HepG2 (cell line): ENCODE measurements around the gene PDILT. TPM values are rescaled to one million over a fixed set of nuclear protein-coding genes. Genes with fewer than 3 reads are reported as not detected.

Experiments used
- ATAC-seq: fragments of 200-7000 bp; cut with Tn5 transposase; 3 replicates; pipeline ENCODE4 v1.9.1; 2020; ENCODE audit warnings: mild to moderate bottlenecking, moderate library complexity
- BruUV-seq: library from RNA; stranded (reverse); fragments of 400-500 nt; replicated peaks from 2 replicates; lab custom pipeline; 2021; lab: Mats Ljungman, UMichigan
- CTCF ChIA-PET: fragments of 300-600 bp; formaldehyde crosslinking; extraction: SDS; loops from one replicate; lab custom pipeline; 2021; ENCODE audit warnings: low total read pairs, inconsistent platforms, low intra/inter-chr PET ratio; lab: Yijun Ruan, JAX
- POLR2A ChIA-PET: fragments of 350-600 bp; sonication (Branson Sonifier 250); formaldehyde crosslinking; loops from one replicate; lab custom pipeline; 2020; ENCODE audit warnings: antibody characterized with exemption, inconsistent platforms; lab: Yijun Ruan, JAX
- DNase-seq: peaks from one replicate; pipeline ENCODE4 v3.0.0-alpha.2; 2015; ENCODE audit warnings: low spot score
- FAIRE-seq: peaks from 3 replicates; lab custom pipeline; 2011; peaks lifted over from hg19 to GRCh38; lab: Jason Lieb, UNC
- H2AFZ ChIP-seq: one replicate; pipeline ENCODE4 v1.6.1; 2011; ENCODE audit warnings: low read length, inconsistent platforms
- H3K27ac ChIP-seq: fragments of 300-600 bp; 3 replicates; pipeline ENCODE4 v1.8.0; 2011; ENCODE audit warnings: mixed run types, mild to moderate bottlenecking, mixed read lengths, low read length, inconsistent platforms; ENCODE audit not compliant: insufficient read depth; ENCODE audit errors: extremely low read length
- H3K27me3 ChIP-seq, 2 experiments: fragments of 200-600 bp in 1 of 2; 2 replicates in 1 of 2; 3 replicates in 1 of 2; pipeline versions ENCODE4 v1.6.0 to v1.8.0; 2011; ENCODE audit warnings: low read length in 2 of 2, mild to moderate bottlenecking in 2 of 2, moderate library complexity in 2 of 2, inconsistent platforms in 1 of 2; ENCODE audit not compliant: insufficient read depth in 2 of 2, control insufficient read depth in 1 of 2
- H3K36me3 ChIP-seq, 2 experiments: fragments of 200-600 bp in 1 of 2; replicated peaks in 1 of 2; 2 replicates in 1 of 2; 3 replicates in 1 of 2; pipeline versions ENCODE4 v1.5.1 to v1.8.0; 2011; ENCODE audit warnings: low read length in 2 of 2, inconsistent platforms in 1 of 2; ENCODE audit not compliant: insufficient read depth in 2 of 2, control insufficient read depth in 1 of 2
- H3K4me1 ChIP-seq: 2 replicates; pipeline ENCODE4 v1.5.1; 2012; ENCODE audit warnings: low read length, inconsistent platforms; ENCODE audit not compliant: insufficient read depth
- H3K4me2 ChIP-seq: 2 replicates; pipeline ENCODE4 v1.6.0; 2011; ENCODE audit warnings: low read depth, low read length, inconsistent platforms
- H3K4me3 ChIP-seq, 3 experiments: fragments of 200-600 bp in 1 of 3; sonication (generic), shearing (Covaris generic) in 1 of 3; replicated peaks in 1 of 3; 2 replicates each; pipeline ENCODE4 v1.5.1; 2011 to 2016; ENCODE audit warnings: low read length in 3 of 3, inconsistent platforms in 2 of 3, low read depth in 2 of 3, mild to moderate bottlenecking in 2 of 3, control low read depth in 1 of 3, mixed read lengths in 1 of 3; ENCODE audit not compliant: insufficient read depth in 1 of 3
- H3K79me2 ChIP-seq: one replicate; pipeline ENCODE4 v1.6.1; 2011; ENCODE audit warnings: low read length, inconsistent platforms; ENCODE audit not compliant: insufficient read depth
- H3K9ac ChIP-seq: 2 replicates; pipeline ENCODE4 v1.6.0; 2011; ENCODE audit warnings: mild to moderate bottlenecking, low read depth, low read length, inconsistent platforms; ENCODE audit not compliant: insufficient read depth
- H3K9me3 ChIP-seq: 2 replicates; pipeline ENCODE4 v1.5.1; 2012; ENCODE audit warnings: mild to moderate bottlenecking, low read length
- H4K20me1 ChIP-seq: 2 replicates; pipeline ENCODE4 v1.6.0; 2011; ENCODE audit warnings: inconsistent platforms, mild to moderate bottlenecking, low read length, moderate library complexity; ENCODE audit not compliant: insufficient read depth
- CCDC6 ChIP-seq: sonication (generic); formaldehyde crosslinking; IDR thresholded peaks from 2 replicates; pipeline ENCODE4 v1.8.1; 2022; ENCODE audit warnings: mild to moderate bottlenecking, missing genetic modification reagents, moderate library complexity
- GATAD2A ChIP-seq: IDR thresholded peaks from 2 replicates; pipeline ENCODE4 v1.6.1; 2016
- HOXA3 ChIP-seq: sonication (generic); formaldehyde crosslinking; IDR thresholded peaks from 2 replicates; pipeline ENCODE4 v1.5.0; 2020; ENCODE audit warnings: missing genetic modification reagents
- KDM3A ChIP-seq: IDR thresholded peaks from 2 replicates; pipeline ENCODE4 v1.6.1; 2018; ENCODE audit warnings: low read depth, missing compliant biosample characterization
- MAF1 ChIP-seq: sonication (generic); formaldehyde crosslinking; IDR thresholded peaks from 2 replicates; pipeline ENCODE4 v1.5.0; 2020; ENCODE audit warnings: missing genetic modification reagents, borderline replicate concordance
- MYC ChIP-seq: sonication (generic); formaldehyde crosslinking; IDR thresholded peaks from 2 replicates; pipeline ENCODE4 v1.9.0; 2021; ENCODE audit warnings: missing genetic modification reagents, borderline replicate concordance
- NR2F6 ChIP-seq, 2 experiments: IDR thresholded peaks; 2 replicates each; pipeline ENCODE4 v1.6.1; 2016; ENCODE audit warnings: antibody characterized with exemption in 1 of 2, mild to moderate bottlenecking in 1 of 2
- ONECUT2 ChIP-seq: sonication (generic); formaldehyde crosslinking; IDR thresholded peaks from 2 replicates; pipeline ENCODE4 v1.4.0; 2020; ENCODE audit warnings: missing genetic modification reagents
- PHF8 ChIP-seq: sonication (generic); formaldehyde crosslinking; IDR thresholded peaks from 2 replicates; pipeline ENCODE4 v1.5.0; 2020; ENCODE audit warnings: missing genetic modification reagents
- PTBP1 ChIP-seq: fragments of 200-400 bp; formaldehyde crosslinking; IDR thresholded peaks from 2 replicates; pipeline ENCODE4 v1.6.1; 2018; ENCODE audit warnings: low read length, low read depth; ENCODE audit not compliant: poor library complexity, severe bottlenecking
- TAF1 ChIP-seq: sonication (generic); formaldehyde crosslinking; IDR thresholded peaks from 2 replicates; pipeline ENCODE4 v1.4.0; 2020; ENCODE audit warnings: missing genetic modification reagents
- TBX2 ChIP-seq: sonication (generic); formaldehyde crosslinking; IDR thresholded peaks from 2 replicates; pipeline ENCODE4 v1.5.0; 2020; ENCODE audit warnings: missing genetic modification reagents, mild to moderate bottlenecking, borderline replicate concordance
- ZBTB42 ChIP-seq: sonication (generic); formaldehyde crosslinking; IDR thresholded peaks from 2 replicates; pipeline ENCODE4 v1.5.0; 2020; ENCODE audit warnings: mild to moderate bottlenecking, missing genetic modification reagents
- ZNF138 ChIP-seq: sonication (generic); formaldehyde crosslinking; IDR thresholded peaks from 2 replicates; pipeline ENCODE4 v1.5.0; 2020; ENCODE audit warnings: mild to moderate bottlenecking, low read depth, missing genetic modification reagents
- ZNF256 ChIP-seq: sonication (generic); formaldehyde crosslinking; conservative IDR thresholded peaks from 2 replicates; pipeline ENCODE4 v1.4.0; 2020; ENCODE audit warnings: missing genetic modification reagents
- ZNF383 ChIP-seq: sonication (generic); formaldehyde crosslinking; IDR thresholded peaks from 2 replicates; pipeline ENCODE4 v1.4.0; 2020; ENCODE audit warnings: missing genetic modification reagents, mild to moderate bottlenecking, borderline replicate concordance
- ZNF788 ChIP-seq: sonication (generic); formaldehyde crosslinking; IDR thresholded peaks from 2 replicates; pipeline ENCODE4 v1.5.0; 2020; ENCODE audit warnings: mild to moderate bottlenecking, missing genetic modification reagents, borderline replicate concordance
- ZSCAN29 ChIP-seq: sonication (generic); formaldehyde crosslinking; conservative IDR thresholded peaks from 2 replicates; pipeline ENCODE4 v1.4.0; 2020; ENCODE audit warnings: mild to moderate bottlenecking, missing genetic modification reagents
- ZSCAN9 ChIP-seq: IDR thresholded peaks from 2 replicates; pipeline ENCODE4 v1.6.1; 2016; ENCODE audit warnings: borderline replicate concordance
- WGBS: methylation state at CpG from one replicate; pipeline ENCODE4 v1.1.6; 2017; ENCODE audit warnings: low lambda C conversion rate; 5-methylcytosine and 5-hydroxymethylcytosine counted together
- in situ Hi-C: cut with HindIII; loops from 2 replicates; pipeline ENCODE4 v1.10.0; 2017; ENCODE audit warnings: low pct_unique_long_range_greater_than_20kb; ENCODE audit not compliant: extremely low pct_ligation_motif_present
- intact Hi-C: fragments of 100-400 bp; cut with micrococcal nuclease; formaldehyde crosslinking; loops from one replicate; pipeline ENCODE4 v1.10.0; 2022; ENCODE audit not compliant: unreplicated experiment
- polyA plus RNA-seq, 8 experiments: library from polyadenylated mRNA; depleted of rRNA in 3 of 8; stranded (reverse) in 7 of 8; unstranded in 1 of 8; fragments of >200 nt; fragmentation: Illumina TruSeq in 4 of 8; extraction: Trizol in 4 of 8; gene quantifications; 2 replicates each; pipeline versions ENCODE4 v1.2.1 to v1.2.3, GENCODE V29; 2011 to 2016; ENCODE audit warnings: low read depth in 4 of 8, missing spikeins in 1 of 8, mixed read lengths in 1 of 8; ENCODE audit not compliant: insufficient read depth in 1 of 8
- total RNA-seq, 5 experiments: library from RNA; depleted of rRNA; stranded (reverse); fragments of >200 nt; fragmentation: Illumina TruSeq; extraction: Trizol; gene quantifications; 2 replicates each; pipeline ENCODE4 v1.2.3, GENCODE V29; 2016; ENCODE audit warnings: low read depth in 1 of 5
- TF ChIP-seq, protein P1 (sequence below): sonication (generic); formaldehyde crosslinking; IDR thresholded peaks from 2 replicates; pipeline ENCODE4 v1.8.1; 2023; ENCODE audit warnings: missing genetic modification reagents, mild to moderate bottlenecking, borderline replicate concordance
- TF ChIP-seq, protein P2 (sequence below): sonication (generic); formaldehyde crosslinking; IDR thresholded peaks from 2 replicates; pipeline ENCODE4 v1.4.0; 2020; ENCODE audit warnings: missing genetic modification reagents

Gene PDILT
- total and polyA plus RNA-seq, 2 of the 13 experiments (the other 11 are each of a cell fraction or from before 2014, with no cell fraction given): not detected

DNA sequence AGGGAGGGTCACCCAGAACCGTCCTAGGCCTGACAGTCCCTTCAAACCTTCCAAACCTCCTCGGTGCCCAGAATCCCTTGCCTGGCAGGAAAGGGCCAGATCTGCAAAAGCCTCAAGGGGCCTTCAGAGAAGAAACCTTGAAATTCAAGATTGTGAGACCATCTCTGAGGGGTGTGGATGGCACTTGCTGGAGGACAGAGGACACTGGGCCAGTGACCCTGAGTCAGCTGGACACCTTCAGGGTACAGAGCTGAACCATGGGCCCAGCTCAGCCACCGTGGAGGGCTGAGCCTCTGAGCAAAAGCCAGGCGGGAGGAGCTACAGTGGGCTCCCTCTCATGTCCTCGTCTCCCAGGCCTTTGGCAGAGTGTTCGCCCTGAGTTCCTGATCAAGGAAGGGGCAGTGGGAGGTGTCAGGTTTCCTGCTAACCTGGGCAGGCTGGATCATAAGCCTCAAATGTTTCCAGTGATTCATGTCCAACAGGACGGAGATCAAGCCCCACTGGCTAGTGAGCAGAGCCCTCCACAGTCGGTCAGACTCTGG, 3.0 kb downstream of the PDILT start:
- peak overlapping the region in 1 of 3 experiments; percentile 38; a peak in 1 of 6 replicates for H3K4me3 ChIP-seq
- no peak for DNase-seq
- peak overlapping the region; percentile 46 for H3K9ac ChIP-seq
- no peaks in the 10 kb centered on the region for H4K20me1 ChIP-seq
- H3K27me3 ChIP-seq: 0 out of 5 replicates have a peak, but pooled peaks cover 0 to 2% of the 10 kb centered on the region in 2 experiments
- H3K9me3 ChIP-seq: no peaks in the 10 kb centered on the region
- no peak for FAIRE-seq
- no peaks in the 10 kb centered on the region for H3K36me3 ChIP-seq
- CTCF ChIA-PET: no interaction called here
- H3K4me1 ChIP-seq: peaks cover 74% of the 10 kb centered on the region
- H3K79me2 ChIP-seq: no peaks in the 10 kb centered on the region
- H2AFZ ChIP-seq: peak overlapping the region; percentile 48
- in situ Hi-C loops: no loop called here
- peak overlapping the region; percentile 3 for H3K27ac ChIP-seq
- ATAC-seq: peak; percentile 81
- 41% methylated on average over 7 of the region's 8 CpGs for WGBS
- BruUV-seq: no TSS peak
- H3K4me2 ChIP-seq: peak overlapping the region; percentile 50
- POLR2A ChIA-PET: interaction anchor here (1.0 to 1.4 kb wide), 2 partner anchors 8 to 16 kb away, joined by 4 read pairs; partner anchors contain the start of gene ACSM5
- intact Hi-C loops: loop anchor here (10.0 kb wide), 1 partner anchor 143 kb away; no protein-coding TSS in a partner anchor
- TF ChIP-seq ZNF256: no peak
- TF ChIP-seq, protein P1, sequence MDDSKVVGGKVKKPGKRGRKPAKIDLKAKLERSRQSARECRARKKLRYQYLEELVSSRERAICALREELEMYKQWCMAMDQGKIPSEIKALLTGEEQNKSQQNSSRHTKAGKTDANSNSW (CRISPR knock-in tag): no peak
- peak; percentile 49; the same call in 1 of the 2 replicates for TF ChIP-seq TAF1 (CRISPR knock-in tag)
- TF ChIP-seq ZNF138 (CRISPR knock-in tag): peak; percentile 54; the same call in 1 of the 2 replicates
- TF ChIP-seq ZNF383 (CRISPR knock-in tag): no peak
- peak; percentile 53; the same call in 1 of the 2 replicates for TF ChIP-seq KDM3A (CRISPR knock-in tag)
- peak; percentile 53 for TF ChIP-seq ZNF788 (CRISPR knock-in tag)
- peak; percentile 44; the same call in 1 of the 2 replicates for TF ChIP-seq GATAD2A
- TF ChIP-seq MYC (CRISPR knock-in tag): 0 out of 2 replicates have a peak, but pooled peaks have one; percentile 33
- TF ChIP-seq HOXA3 (CRISPR knock-in tag): 0 out of 2 replicates have a peak, but pooled peaks have one; percentile 12
- no peak for TF ChIP-seq NR2F6 (IDR thresholded peaks at IDR 0.05)
- peak; percentile 50; the same call in 1 of the 2 replicates for TF ChIP-seq NR2F6 (CRISPR knock-in tag; IDR thresholded peaks at IDR 0.05)
- TF ChIP-seq ZSCAN29 (CRISPR knock-in tag): no peak
- no peak for TF ChIP-seq CCDC6 (CRISPR knock-in tag)
- TF ChIP-seq, protein P2, sequence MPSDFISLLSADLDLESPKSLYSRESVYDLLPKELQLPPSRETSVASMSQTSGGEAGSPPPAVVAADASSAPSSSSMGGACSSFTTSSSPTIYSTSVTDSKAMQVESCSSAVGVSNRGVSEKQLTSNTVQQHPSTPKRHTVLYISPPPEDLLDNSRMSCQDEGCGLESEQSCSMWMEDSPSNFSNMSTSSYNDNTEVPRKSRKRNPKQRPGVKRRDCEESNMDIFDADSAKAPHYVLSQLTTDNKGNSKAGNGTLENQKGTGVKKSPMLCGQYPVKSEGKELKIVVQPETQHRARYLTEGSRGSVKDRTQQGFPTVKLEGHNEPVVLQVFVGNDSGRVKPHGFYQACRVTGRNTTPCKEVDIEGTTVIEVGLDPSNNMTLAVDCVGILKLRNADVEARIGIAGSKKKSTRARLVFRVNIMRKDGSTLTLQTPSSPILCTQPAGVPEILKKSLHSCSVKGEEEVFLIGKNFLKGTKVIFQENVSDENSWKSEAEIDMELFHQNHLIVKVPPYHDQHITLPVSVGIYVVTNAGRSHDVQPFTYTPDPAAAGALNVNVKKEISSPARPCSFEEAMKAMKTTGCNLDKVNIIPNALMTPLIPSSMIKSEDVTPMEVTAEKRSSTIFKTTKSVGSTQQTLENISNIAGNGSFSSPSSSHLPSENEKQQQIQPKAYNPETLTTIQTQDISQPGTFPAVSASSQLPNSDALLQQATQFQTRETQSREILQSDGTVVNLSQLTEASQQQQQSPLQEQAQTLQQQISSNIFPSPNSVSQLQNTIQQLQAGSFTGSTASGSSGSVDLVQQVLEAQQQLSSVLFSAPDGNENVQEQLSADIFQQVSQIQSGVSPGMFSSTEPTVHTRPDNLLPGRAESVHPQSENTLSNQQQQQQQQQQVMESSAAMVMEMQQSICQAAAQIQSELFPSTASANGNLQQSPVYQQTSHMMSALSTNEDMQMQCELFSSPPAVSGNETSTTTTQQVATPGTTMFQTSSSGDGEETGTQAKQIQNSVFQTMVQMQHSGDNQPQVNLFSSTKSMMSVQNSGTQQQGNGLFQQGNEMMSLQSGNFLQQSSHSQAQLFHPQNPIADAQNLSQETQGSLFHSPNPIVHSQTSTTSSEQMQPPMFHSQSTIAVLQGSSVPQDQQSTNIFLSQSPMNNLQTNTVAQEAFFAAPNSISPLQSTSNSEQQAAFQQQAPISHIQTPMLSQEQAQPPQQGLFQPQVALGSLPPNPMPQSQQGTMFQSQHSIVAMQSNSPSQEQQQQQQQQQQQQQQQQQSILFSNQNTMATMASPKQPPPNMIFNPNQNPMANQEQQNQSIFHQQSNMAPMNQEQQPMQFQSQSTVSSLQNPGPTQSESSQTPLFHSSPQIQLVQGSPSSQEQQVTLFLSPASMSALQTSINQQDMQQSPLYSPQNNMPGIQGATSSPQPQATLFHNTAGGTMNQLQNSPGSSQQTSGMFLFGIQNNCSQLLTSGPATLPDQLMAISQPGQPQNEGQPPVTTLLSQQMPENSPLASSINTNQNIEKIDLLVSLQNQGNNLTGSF: 0 out of 2 replicates have a peak, but pooled peaks have one; percentile 61
- TF ChIP-seq ZBTB42: 0 out of 2 replicates have a peak, but pooled peaks have one; percentile 15
- no peak for TF ChIP-seq PTBP1
- no peak for TF ChIP-seq ONECUT2
- peak; percentile 34; the same call in 1 of the 2 replicates for TF ChIP-seq PHF8 (CRISPR knock-in tag)
- TF ChIP-seq TBX2 (CRISPR knock-in tag): peak; percentile 77
- TF ChIP-seq ZSCAN9: 0 out of 2 replicates have a peak, but pooled peaks have one; percentile 53
- TF ChIP-seq MAF1 (CRISPR knock-in tag): 0 out of 2 replicates have a peak, but pooled peaks have one; percentile 4
